Lung (tissue), 12 donors: Measurements from ENCODE around the gene RNPEPL1. TPM values are rescaled to one million over a fixed set of nuclear protein-coding genes. Genes with fewer than 3 reads are reported as not detected.

Experiments
- ATAC-seq: fragments of 200-7000 bp; cut with Tn5 transposase; one replicate; pipeline ENCODE4 v1.9.1; 2020; ENCODE audit warnings: moderate number of reproducible peaks; ENCODE audit not compliant: insufficient read depth, low FRiP score
- DNase-seq, 3 donors: peaks; one replicate each; pipeline ENCODE4 v3.0.0-alpha.2; 2013 to 2017
- H3K27ac ChIP-seq, 2 donors: one replicate each; pipeline ENCODE4 v1.5.1; 2013; ENCODE audit warnings: mild to moderate bottlenecking in 2 of 2, moderate library complexity in 2 of 2, control low read depth in 1 of 2, inconsistent platforms in 1 of 2, low read depth in 1 of 2, low read length in 1 of 2
- H3K27me3 ChIP-seq, 3 donors: one replicate each; pipeline ENCODE4 v1.5.1; 2013; ENCODE audit warnings: low read length in 2 of 3; ENCODE audit not compliant: control insufficient read depth in 3 of 3, insufficient read depth in 3 of 3
- H3K36me3 ChIP-seq, 4 donors: one replicate each; pipeline ENCODE4 v1.5.1; 2013; ENCODE audit warnings: low read length in 4 of 4, mild to moderate bottlenecking in 1 of 4, moderate library complexity in 1 of 4; ENCODE audit not compliant: control insufficient read depth in 4 of 4, insufficient read depth in 4 of 4
- H3K4me1 ChIP-seq, 5 donors: one replicate each; pipeline ENCODE4 v1.5.1; 2013; ENCODE audit warnings: low read length in 5 of 5, mild to moderate bottlenecking in 2 of 5, moderate library complexity in 1 of 5; ENCODE audit not compliant: control insufficient read depth in 5 of 5, insufficient read depth in 5 of 5
- H3K4me3 ChIP-seq: one replicate; pipeline ENCODE4 v1.5.1; 2013; ENCODE audit warnings: mild to moderate bottlenecking, control low read depth, moderate library complexity
- H3K9ac ChIP-seq, 2 donors: one replicate each; pipeline ENCODE4 v1.5.1; 2013; ENCODE audit warnings: low read length in 2 of 2, control low read depth in 1 of 2; ENCODE audit not compliant: insufficient read depth in 1 of 2
- H3K9me3 ChIP-seq, 4 donors: one replicate each; pipeline ENCODE4 v1.5.1; 2013; ENCODE audit warnings: low read length in 3 of 4, mild to moderate bottlenecking in 1 of 4, moderate library complexity in 1 of 4; ENCODE audit not compliant: control insufficient read depth in 4 of 4, insufficient read depth in 3 of 4
- CTCF ChIP-seq: IDR thresholded peaks from 2 replicates; pipeline ENCODE4 v1.5.1; 2012; ENCODE audit warnings: mild to moderate bottlenecking; ENCODE audit errors: control extremely low read depth, extremely low read depth
- WGBS, 2 donors: extraction: QIAGEN DNeasy Blood & Tissue Kit; methylation state at CpG; one replicate each; pipeline ENCODE4 v1.1.7; 2013; 5-methylcytosine and 5-hydroxymethylcytosine counted together
- polyA plus RNA-seq, 2 donors: library from polyadenylated mRNA; stranded (reverse); fragments of 200-250 nt; gene quantifications; one replicate each; pipeline ENCODE4 v1.2.1, GENCODE V29; 2013
- total RNA-seq, 2 donors: library from RNA; depleted of rRNA in 1 of 2; stranded (reverse); fragments of >200 nt in 1 of 2; gene quantifications; one replicate each; pipeline ENCODE4 v1.2.1, GENCODE V29; 2014 to 2021
- donor health status: control.
- donor health status: control.
- donor health status: Bipolar disorder and iron deficiency.
- donor health status: healthy.
- donor health status: DM: yes; HTN: yes; CAD: no.

The RNPEPL1 gene
- total and polyA plus RNA-seq, 4 donors = 24.5 to 235 (median 88.2) TPM

- H3K4me1 ChIP-seq = peaks cover 0 to 32% (median 16%) of the 10 kb centered on the region in 5 donors
- TF ChIP-seq CTCF = no peak
- peaks cover 0 to 38% (median 0%) of the 10 kb centered on the region in 4 donors for H3K36me3 ChIP-seq
- DNase-seq = no peak
- no peak overlapping the region for H3K4me3 ChIP-seq
- WGBS, 2 donors = 90 to 93% methylated on average over 11 of the region's 11 CpGs
- no peak for ATAC-seq
- no peak overlapping the region for H3K27ac ChIP-seq
- H3K27me3 ChIP-seq = peaks cover 0 to 4% (median 0%) of the 10 kb centered on the region in 3 donors
- no peaks in the 10 kb centered on the region for H3K9me3 ChIP-seq
- no peak overlapping the region for H3K9ac ChIP-seq
Observed at GRCh38 chr2:240570531-240571313, 2.4 kb downstream of the RNPEPL1 start.

- peaks cover 0 to 45% (median under 1%) of the 10 kb centered on the region in 4 donors for H3K36me3 ChIP-seq
- no peak overlapping the region for H3K9ac ChIP-seq
- H3K27ac ChIP-seq = no peak overlapping the region
- ATAC-seq = no peak
- H3K9me3 ChIP-seq = no peaks in the 10 kb centered on the region
- H3K4me3 ChIP-seq = no peak overlapping the region
- no peak for DNase-seq
- no peak for TF ChIP-seq CTCF
- 93 to 96% methylated on average over 18 of the region's 18 CpGs for WGBS, 2 donors
- peaks cover 0 to 4% (median 0%) of the 10 kb centered on the region in 3 donors for H3K27me3 ChIP-seq
- H3K4me1 ChIP-seq = peaks cover 0 to 28% (median 11%) of the 10 kb centered on the region in 5 donors
Observed at GRCh38 chr2:240571314-240571973, 3.2 kb downstream of the RNPEPL1 start.

DNA sequence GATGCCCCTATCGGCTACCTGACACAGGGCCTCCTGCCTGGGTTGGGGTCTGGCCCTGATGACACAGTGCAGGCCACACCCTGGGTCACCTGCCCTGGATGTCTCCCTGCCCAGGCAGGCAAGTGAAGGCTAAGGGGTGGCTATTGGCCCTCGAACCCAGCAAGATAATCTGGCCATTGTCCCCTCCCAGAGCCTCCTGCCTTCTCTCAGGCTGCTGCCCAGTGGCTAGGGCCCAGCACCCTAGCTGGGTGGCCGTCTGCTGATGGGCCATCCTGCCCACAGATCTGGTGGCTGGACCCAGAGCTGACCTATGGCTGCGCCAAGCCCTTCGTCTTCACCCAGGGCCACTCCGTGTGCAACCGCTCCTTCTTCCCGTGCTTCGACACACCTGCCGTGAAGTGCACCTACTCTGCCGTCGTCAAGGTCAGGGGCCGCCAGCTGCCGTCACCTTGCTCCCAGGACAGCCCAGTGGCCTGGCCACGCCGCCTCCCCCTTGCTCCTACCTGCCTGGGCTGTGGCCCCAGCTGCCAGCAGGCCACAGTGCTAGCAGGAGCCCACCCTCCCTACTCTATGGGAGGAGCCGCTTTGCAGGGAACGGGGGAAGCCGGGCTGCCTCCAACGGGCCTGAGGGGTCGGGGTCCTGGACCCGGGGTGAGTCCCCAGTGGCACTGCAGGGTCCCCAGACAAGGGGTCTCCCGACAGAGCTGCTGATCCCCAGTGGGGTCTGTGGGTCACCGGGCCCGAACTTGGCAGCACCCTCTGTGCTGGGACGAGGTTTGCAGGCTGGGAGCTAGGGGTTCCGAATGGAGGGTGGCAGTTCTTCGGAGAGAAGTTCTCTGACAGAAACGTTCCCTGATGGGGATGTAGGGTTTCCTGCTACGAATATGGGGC lies 4.1 kb downstream of the RNPEPL1 start:
- peaks cover 0 to 54% (median 1%) of the 10 kb centered on the region in 4 donors for H3K36me3 ChIP-seq

More for the DNA sequence above, 4.1 kb downstream of the RNPEPL1 start:
- 92 to 95% methylated on average over 30 of the region's 30 CpGs for WGBS, 2 donors
- no peak overlapping the region for H3K9ac ChIP-seq
- TF ChIP-seq CTCF = no peak
- H3K4me1 ChIP-seq = peaks cover 0 to 24% (median 4%) of the 10 kb centered on the region in 5 donors
- no peak for ATAC-seq
- no peak overlapping the region for H3K4me3 ChIP-seq
- no peaks in the 10 kb centered on the region for H3K9me3 ChIP-seq
- no peak overlapping the region for H3K27ac ChIP-seq
- no peak for DNase-seq
- no peaks in the 10 kb centered on the region for H3K27me3 ChIP-seq
